Activated CD8-positive, alpha-beta memory T cell treated with anti-CD3 and anti-CD28 coated beads, Interleukin-2, amount 50 U/mL, for 1 hour (primary cell): ENCODE data around the gene SPINK9.
A peak's percentile ranks its signal among the peaks of the same experiment; 100 is the strongest.

Source experiments
- DNase-seq: peaks from one replicate; pipeline ENCODE4 v3.0.0-alpha.2; 2020; ENCODE audit errors: extremely low read depth

The SPINK9 gene

DNA sequence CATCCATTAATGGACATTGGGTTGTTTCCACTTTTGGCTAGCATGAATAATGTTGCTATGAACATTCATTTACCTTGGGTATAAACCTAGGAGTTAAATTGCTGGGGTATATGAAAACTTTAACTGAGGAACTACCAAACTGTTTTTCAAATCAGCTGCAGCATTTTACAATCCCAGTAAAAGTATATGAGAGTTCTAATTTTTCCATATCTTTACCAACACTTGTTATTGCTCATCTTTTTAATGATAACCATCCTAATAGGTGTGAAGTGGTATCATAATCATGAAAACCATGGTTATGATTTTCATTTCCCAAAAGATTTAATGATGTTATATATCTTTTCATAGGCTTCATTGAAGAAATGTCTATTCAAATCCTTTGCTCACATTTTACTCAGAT lies 32.9 kb downstream of the SPINK9 start:
- DNase-seq = no peak

DNA sequence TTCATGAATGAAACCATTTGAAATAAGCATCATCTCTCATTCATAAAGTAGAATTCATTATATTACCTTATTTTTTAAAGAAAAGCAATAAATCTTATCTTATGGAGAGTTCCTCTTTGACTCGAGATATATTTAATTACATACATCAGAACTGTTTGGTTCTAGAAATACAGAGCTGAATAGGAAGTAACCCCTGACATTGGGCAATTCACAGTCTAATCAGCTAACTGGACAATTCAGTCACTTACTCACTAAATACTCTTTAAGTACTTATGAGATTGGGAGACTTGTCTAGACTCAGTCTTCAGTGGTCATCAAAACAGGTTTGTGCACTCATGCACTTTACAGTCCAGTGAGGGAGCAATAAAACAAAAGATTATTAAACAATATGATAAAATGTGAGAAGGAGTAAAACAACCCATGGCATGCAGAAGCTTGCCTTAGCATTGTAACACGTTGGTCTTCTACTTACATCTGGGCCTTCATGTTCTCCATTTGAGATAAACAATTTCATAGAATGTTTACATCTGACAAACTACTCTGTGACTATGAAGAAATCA lies 36.9 kb downstream of the SPINK9 start:
- no peak for DNase-seq

DNA sequence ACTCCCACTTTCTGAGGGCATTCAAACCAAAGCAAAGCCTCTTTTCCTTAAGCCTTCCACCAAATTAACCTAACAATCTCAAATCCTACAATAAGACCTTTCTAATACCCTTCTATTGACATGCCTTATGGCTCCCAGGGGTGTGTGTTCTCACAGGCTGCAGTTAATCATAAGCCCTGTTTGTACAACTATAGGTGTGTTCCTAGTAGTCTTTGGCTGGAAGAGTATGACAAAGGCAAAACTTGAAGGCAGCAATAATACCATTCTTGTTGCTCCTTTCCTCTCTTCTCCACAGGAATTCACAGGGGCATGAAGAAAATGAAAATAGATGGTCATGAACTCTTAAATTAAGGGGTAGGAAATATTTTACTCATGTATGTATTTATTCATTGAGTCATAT lies 37.5 kb downstream of the SPINK9 start:
- DNase-seq = no peak

DNA sequence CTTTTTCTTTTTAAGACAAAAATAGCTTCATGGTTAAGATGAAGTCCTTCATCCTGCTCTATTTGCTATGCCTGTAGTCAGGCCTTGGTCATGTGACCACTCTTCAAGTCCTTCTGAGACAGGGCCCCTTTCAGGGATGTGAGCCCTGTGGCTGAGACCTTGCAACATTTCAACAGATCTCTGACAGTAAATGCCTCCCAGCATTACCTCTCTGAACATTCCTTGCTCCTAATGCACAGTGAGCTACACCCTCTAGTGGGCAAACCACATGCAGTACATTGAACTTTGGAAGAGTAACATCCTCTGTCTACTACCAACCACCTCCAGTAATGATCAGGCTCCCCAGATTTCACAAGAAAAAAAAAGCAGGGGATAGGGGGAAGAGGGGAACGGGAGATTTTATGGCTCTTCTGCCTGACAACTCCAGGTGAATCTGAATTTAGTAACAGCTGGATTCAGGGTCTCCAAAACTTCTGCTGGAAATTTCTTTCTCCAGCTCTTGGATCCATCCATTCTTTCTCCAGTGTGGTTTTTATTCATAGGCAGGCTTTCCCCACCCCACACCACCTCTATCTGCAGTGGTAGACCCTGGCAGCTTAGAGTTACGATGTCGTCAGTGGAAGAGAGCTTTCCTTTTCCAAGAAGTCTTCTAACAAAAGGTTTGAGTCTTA lies 39.5 kb downstream of the SPINK9 start:
- DNase-seq = peak; percentile 1

DNA sequence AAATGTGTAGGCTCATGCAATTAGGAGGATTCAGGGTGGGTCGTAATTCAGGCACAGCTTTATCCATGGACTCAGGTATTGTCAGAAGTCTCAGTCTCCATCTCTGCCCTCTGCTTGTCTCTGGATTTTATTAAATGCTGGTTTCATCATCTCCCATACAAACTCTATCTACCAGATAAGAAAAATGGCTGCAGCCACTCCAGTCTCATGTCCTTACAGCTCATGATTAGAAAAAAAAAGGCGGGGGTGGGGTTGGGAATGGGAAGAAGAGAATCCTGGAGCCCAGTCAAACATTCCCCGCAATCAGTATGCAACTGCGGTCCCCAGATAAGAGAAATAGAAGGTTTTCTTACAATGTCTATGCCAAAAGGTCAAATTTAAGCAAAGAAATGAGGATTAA lies 40.8 kb downstream of the SPINK9 start:
- no peak for DNase-seq

DNA sequence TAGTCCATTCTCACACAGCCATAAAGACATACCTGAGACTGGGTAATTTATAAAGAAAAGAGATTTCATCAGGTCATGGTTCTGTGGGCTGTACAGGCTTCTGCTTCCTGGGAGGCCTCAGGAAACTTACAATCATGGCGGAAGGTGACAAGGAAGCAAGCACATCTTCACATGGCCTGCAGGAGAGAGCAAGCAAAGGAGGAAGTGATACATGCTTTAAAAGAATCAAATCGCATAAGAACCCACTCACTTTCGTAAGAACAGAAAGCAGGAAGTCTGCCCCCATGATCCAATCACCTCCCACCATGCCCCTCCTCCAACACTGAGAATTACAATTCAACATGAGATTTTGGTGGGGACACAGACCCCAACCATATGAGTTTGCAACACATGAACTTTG lies 43.3 kb downstream of the SPINK9 start:
- DNase-seq = no peak

DNA sequence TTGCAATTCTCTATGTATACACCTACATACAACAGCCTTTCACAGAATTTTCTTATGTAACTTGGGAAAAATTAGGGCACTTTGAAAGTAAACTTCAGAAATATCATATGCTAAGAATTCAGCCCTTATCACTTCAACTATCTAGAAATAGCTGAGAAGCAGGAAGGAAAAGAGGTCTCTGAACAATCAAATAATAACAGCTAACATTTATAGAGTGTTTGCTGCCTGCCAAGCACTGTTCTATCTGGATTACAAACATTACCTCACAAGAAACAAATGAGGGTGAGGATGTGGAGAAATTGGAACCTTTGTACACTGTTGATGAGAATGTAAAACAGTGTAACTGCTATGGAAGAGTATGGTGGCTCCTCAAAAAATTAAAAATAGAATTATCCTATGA lies 44.0 kb downstream of the SPINK9 start:
- no peak for DNase-seq

DNA sequence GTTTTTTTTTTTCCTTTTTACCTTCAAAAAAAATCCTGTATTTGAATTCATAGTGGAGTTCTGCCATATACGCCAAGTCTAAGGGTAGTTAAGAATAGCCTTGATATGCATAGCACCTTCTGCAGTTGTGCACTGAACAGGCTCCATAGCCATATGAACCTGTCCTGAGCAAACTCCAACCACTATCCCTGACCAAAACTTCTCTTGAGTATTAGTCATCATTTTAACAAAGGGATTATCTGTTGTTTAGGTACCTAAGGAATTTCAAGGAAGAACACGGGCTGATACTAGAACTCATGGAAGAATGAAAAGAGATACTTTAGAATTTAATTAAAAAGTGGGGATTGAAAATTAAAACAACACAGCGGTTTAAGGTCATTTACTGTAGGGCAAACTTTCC lies 46.5 kb downstream of the SPINK9 start:
- DNase-seq = no peak

DNA sequence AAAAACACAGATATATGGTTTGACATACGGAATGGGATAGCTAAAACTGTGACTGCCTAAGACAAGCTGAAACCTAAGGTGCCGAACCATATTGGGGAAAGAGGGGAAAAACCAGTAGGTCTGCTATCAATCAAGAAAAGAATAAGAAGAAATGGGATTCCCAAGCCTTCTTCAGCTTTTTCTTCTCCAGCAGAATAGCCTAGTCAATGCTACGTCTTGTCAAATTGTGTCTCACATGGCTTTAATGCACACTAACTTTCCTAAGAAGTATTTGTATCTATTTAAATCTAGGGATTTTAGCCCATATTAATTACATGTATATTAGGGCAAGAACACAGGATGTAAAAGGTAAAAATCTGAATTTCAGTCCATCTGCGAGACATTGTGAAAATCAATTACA lies 47.6 kb downstream of the SPINK9 start:
- no peak for DNase-seq

DNA sequence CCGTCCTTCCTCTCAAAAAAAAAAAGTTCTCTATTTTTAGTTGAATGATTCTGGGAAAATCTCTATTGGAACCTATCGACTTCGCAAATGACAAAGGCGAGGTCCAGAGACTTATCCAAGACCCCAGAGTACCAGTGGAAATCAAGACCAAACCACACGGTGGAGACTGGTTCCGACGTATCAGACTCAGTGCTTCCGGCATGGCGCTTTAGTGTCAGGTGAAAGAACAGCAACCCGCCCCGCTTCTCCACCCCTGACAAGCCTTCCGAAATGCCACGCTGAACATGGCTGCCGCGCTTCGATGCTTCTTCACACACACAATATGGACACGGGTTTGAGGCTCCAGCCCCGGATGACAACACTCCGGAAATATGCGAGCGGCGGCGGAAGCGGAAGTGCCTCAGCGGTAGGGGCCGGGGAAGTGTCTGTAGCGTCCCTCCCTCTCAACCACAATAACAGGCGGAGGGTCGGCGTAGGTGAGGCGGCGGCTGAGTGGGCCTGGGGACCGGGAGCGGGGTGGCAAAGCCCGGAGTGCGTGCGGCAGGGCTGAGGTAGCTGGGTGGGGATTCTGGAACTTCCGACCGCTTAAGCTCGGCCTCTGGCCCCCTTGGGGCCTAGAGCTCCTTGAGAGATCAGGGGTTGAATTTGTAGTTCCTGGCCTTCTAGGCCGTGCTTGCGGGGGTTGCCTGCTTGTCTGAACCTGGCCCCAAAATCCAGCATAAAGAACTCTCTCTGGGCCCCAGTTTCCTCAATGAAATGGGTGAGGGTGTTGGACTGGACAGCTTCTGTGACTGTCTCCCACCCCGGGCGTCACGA lies 48.4 kb downstream of the SPINK9 start, which contains the start of gene FBXO38:
TSS of gene FBXO38 (plus strand) at position 395 of the 816 bp plus-strand sequence. CDS start 10,819 bp downstream, outside the sequence.
- peak; percentile 93 for DNase-seq

DNA sequence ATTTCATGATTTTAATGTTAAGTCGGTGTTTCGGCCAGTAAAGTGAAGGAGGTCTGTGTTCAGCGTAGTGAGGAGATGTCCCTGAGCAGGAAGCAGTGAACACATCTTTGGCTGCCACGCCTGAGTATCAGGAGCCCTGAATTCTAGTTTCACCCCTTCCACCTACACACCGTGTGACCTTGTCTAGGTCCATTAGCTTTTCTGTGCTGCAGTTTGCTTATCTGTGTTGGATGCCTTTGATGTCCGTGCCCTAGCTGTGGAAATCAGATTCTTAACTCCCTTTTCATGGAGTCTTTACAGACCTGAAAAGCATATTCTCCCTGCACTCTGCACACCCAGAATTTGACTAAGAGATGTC lies 49.0 kb downstream of the SPINK9 start:
- DNase-seq = peak; percentile 0

DNA sequence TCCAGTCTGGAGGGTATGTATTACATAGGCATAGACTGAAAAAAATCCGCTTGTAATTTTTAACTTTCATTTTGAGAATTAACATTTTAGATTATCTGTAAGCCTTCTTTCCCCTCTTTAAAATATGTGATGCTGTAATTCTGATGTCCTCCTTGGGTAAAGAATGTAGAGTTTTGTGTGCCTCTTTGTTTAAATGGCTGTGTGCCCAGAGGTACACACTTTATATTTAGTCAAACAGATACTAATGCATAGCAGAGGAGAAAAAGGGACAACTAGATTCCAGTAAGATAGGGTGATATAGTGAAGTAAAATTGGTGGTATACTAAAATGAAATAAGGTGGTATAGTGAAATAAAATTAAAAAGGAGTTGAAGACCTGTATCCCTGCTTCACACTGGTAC lies 49.7 kb downstream of the SPINK9 start:
- no peak for DNase-seq

DNA sequence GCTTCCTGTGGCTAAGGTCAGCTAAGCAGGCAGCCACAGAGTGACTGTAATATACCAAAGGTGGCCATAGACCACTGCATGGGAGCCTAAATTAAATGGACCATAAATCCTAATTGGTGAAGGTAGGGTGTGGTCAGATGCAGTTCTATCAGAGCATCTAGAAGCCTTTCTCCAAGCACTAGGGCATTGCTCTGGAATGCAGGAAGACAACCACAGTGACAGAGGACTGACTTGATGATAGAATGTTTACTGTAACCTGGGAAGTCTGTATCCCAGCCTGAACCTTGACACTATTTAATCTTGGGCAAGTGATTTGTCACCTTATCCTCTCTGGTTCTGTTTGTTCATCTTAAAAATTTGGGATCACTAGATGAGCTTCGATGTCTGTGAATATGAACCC lies 50.7 kb downstream of the SPINK9 start:
- DNase-seq = no peak

DNA sequence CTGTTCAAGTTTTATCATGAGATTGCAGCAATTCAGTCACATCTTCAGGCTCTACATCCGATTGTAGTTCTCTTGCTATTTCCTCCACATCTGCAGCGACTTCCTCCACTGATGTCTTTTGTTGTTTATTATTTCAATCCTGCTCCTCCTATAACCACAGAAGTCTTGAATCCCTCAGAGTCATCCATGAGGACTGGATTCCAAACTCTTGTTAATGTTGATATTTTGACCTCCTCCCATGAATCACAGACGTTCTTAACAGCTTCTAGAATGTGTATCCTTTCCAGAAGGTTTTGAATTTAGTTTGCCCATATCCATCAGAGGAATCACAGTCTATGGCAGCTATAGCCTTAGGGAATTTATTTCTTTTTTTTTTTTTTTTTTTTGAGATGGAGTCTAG lies 52.0 kb downstream of the SPINK9 start:
- DNase-seq = no peak

DNA sequence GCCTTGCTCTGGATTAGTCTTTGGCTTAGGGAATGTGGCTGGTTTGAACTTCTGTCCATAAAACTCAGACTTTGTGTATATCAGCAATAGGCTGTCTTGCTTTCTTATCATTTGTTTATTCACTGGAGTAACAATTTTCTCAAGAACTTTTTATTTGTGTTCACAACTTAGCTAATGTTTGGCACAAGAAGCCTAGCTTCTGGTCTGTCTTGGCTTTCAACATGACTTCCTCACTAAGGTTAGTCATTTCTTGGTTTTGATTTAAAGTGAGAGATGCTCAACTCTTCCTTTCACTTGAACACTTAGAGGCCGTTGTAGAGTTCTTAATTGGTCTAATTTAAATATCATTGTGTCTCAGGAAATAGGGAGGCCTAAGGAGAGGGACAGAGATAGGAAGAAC lies 53.3 kb downstream of the SPINK9 start:
- DNase-seq = no peak
